Loucy (cell line): ENCODE results near the gene NHERF1.

ENCODE experiments used
- H2AFZ ChIP-seq: fragments of 200-600 bp; sonication (generic); 2 replicates; pipeline ENCODE4 v1.6.0; 2016; ENCODE audit warnings: antibody characterized with exemption, mild to moderate bottlenecking, low read length, moderate library complexity
- H3F3A ChIP-seq: fragments of 200-600 bp; 2 replicates; pipeline ENCODE4 v1.6.0; 2016; ENCODE audit warnings: antibody characterized with exemption, low read depth, mild to moderate bottlenecking
- H3K27me3 ChIP-seq: fragments of 200-600 bp; sonication (generic); 2 replicates; pipeline ENCODE4 v1.6.1; 2014; ENCODE audit warnings: low read length, mild to moderate bottlenecking; ENCODE audit not compliant: insufficient read depth, poor library complexity, severe bottlenecking
- H3K36me3 ChIP-seq: fragments of 200-600 bp; sonication (generic); 2 replicates; pipeline ENCODE4 v1.6.1; 2016; ENCODE audit warnings: low read length; ENCODE audit not compliant: insufficient read depth
- H3K4me1 ChIP-seq: fragments of 200-600 bp; sonication (generic); 2 replicates; pipeline ENCODE4 v1.5.1; 2014; ENCODE audit warnings: low read length, mild to moderate bottlenecking; ENCODE audit not compliant: insufficient read depth, poor library complexity, severe bottlenecking
- H3K4me2 ChIP-seq: fragments of 200-600 bp; sonication (generic); 2 replicates; pipeline ENCODE4 v1.6.0; 2014; ENCODE audit warnings: antibody characterized with exemption, low read length, low read depth, mild to moderate bottlenecking; ENCODE audit not compliant: poor library complexity, severe bottlenecking
- H3K4me3 ChIP-seq: fragments of 200-600 bp; sonication (generic); 2 replicates; pipeline ENCODE4 v1.5.1; 2014; ENCODE audit warnings: low read length, mild to moderate bottlenecking, mixed read lengths; ENCODE audit not compliant: poor library complexity, severe bottlenecking
- H3K79me2 ChIP-seq: fragments of 200-600 bp; sonication (generic); 2 replicates; pipeline ENCODE4 v1.6.1; 2014; ENCODE audit warnings: low read length; ENCODE audit not compliant: insufficient read depth
- H3K9ac ChIP-seq: fragments of 200-600 bp; sonication (generic); 2 replicates; pipeline ENCODE4 v1.6.0; 2014; ENCODE audit warnings: mild to moderate bottlenecking, low read depth, low read length, moderate library complexity; ENCODE audit not compliant: poor library complexity, severe bottlenecking
- H3K9me2 ChIP-seq: fragments of 200-600 bp; sonication (generic); replicated peaks from 2 replicates; pipeline ENCODE4 v1.6.1; 2016; ENCODE audit warnings: low read depth, low read length, mixed read lengths
- H3K9me3 ChIP-seq: fragments of 200-600 bp; sonication (generic); 2 replicates; pipeline ENCODE4 v1.6.1; 2014; ENCODE audit warnings: mild to moderate bottlenecking, antibody characterized with exemption, low read length, low read depth; ENCODE audit not compliant: insufficient read depth
- H4K20me1 ChIP-seq: fragments of 200-600 bp; sonication (generic); 2 replicates; pipeline ENCODE4 v1.6.0; 2014; ENCODE audit warnings: antibody characterized with exemption, low read length, mild to moderate bottlenecking; ENCODE audit not compliant: insufficient read depth, poor library complexity, severe bottlenecking
- CTCF ChIP-seq: fragments of 200-600 bp; sonication (generic); conservative IDR thresholded peaks from 2 replicates; pipeline ENCODE4 v1.5.1; 2014; ENCODE audit warnings: mild to moderate bottlenecking, antibody characterized with exemption, low read length
- EZH2phosphoT487 ChIP-seq: fragments of 200-600 bp; IDR thresholded peaks from 2 replicates; pipeline ENCODE4 v1.6.1; 2018; ENCODE audit warnings: antibody characterized with exemption, mild to moderate bottlenecking, moderate library complexity, borderline replicate concordance

Gene NHERF1

GRCh38 chr17:74728702-74729075, 19.7 kb upstream of the NHERF1 start:
- TF ChIP-seq CTCF (no peak), EZH2phosphoT487 (no peak)
- Histone ChIP-seq H2AFZ (no peak overlapping the region), H3K36me3 (no peaks in the 10 kb centered on the region), H3K9me3 (no peaks in the 10 kb centered on the region), H3K4me1 (peaks cover 40% of the 10 kb centered on the region), H3K27me3 (no peaks in the 10 kb centered on the region), H3K79me2 (no peaks in the 10 kb centered on the region), H3K9ac (no peak overlapping the region), H3K9me2 (no peaks in the 10 kb centered on the region), H3K4me2 (no peak overlapping the region), H4K20me1 (no peaks in the 10 kb centered on the region), H3K4me3 (no peak overlapping the region), H3F3A (no peaks in the 10 kb centered on the region)

- no peaks in the 10 kb centered on the region for H3K36me3 ChIP-seq
- H3K9me3 ChIP-seq, result no peaks in the 10 kb centered on the region
- no peaks in the 10 kb centered on the region for H3K79me2 ChIP-seq
- H3K9me2 ChIP-seq, result no peaks in the 10 kb centered on the region
- H3K27me3 ChIP-seq, result no peaks in the 10 kb centered on the region
- peak overlapping the region; percentile 47 for H3K9ac ChIP-seq
- H3F3A ChIP-seq, result no peaks in the 10 kb centered on the region
- H4K20me1 ChIP-seq, result no peaks in the 10 kb centered on the region
- peaks cover 40% of the 10 kb centered on the region for H3K4me1 ChIP-seq
- peak overlapping the region; percentile 70 for H3K4me2 ChIP-seq
- no peak overlapping the region for H2AFZ ChIP-seq
- no peak overlapping the region for H3K4me3 ChIP-seq
- no peak for TF ChIP-seq CTCF
- TF ChIP-seq EZH2phosphoT487, result no peak
Observed at GRCh38 chr17:74729368-74729767, 19.1 kb upstream of the NHERF1 start.

- TF ChIP-seq EZH2phosphoT487, result no peak
- no peak for TF ChIP-seq CTCF
- Histone ChIP-seq H3K4me2 (peak overlapping the region; percentile 70), H3K79me2 (no peaks in the 10 kb centered on the region), H3K9me3 (no peaks in the 10 kb centered on the region), H3K27me3 (no peaks in the 10 kb centered on the region), H3K4me1 (peaks cover 42% of the 10 kb centered on the region), H3K9ac (peak overlapping the region; percentile 47), H3K9me2 (no peaks in the 10 kb centered on the region), H3K4me3 (no peak overlapping the region), H3K36me3 (no peaks in the 10 kb centered on the region), H4K20me1 (no peaks in the 10 kb centered on the region), H3F3A (no peaks in the 10 kb centered on the region), H2AFZ (no peak overlapping the region)
Observed at GRCh38 chr17:74729866-74730265, 18.6 kb upstream of the NHERF1 start.
